Transverse colon (tissue), 4 donors: ENCODE results near the gene CCDC3.

ENCODE experiments used
- CTCF ChIP-seq, 5 experiments: fragments of 200-600 bp in 3 of 5; fragments of 450-650 bp in 2 of 5; sonication (generic) in 3 of 5; IDR thresholded peaks; 1 replicate in 2 of 5; 2 replicates in 3 of 5; pipeline ENCODE4 v1.5.1; 2016 to 2017; ENCODE audit warnings: antibody characterized with exemption in 5 of 5, inconsistent platforms in 3 of 5, mild to moderate bottlenecking in 2 of 5, moderate library complexity in 1 of 5
- EP300 ChIP-seq: sonication (generic); formaldehyde crosslinking; IDR thresholded peaks from one replicate; pipeline ENCODE4 v1.6.1; 2017; ENCODE audit warnings: antibody characterized with exemption, low read depth
- POLR2A ChIP-seq: fragments of 450-650 bp; IDR thresholded peaks from one replicate; pipeline ENCODE4 v1.6.1; 2016; ENCODE audit warnings: antibody characterized with exemption, mild to moderate bottlenecking, moderate library complexity
- POLR2AphosphoS5 ChIP-seq, 3 donors: sonication (generic); formaldehyde crosslinking; IDR thresholded peaks; one replicate each; pipeline ENCODE4 v1.6.1; 2016; ENCODE audit warnings: antibody characterized with exemption in 3 of 3

- TF ChIP-seq CTCF (IDR thresholded peaks at IDR 0.05) (no peak), POLR2AphosphoS5 (IDR thresholded peaks at IDR 0.05) (no peak), POLR2A (no peak), EP300 (no peak)
These were observed 116.7 kb downstream of the CCDC3 start for GRCh38 chr10:12884851-12885250.
